T1000 (cell line): ENCODE measurements around the gene PRPF19.
A peak's percentile ranks its signal among the peaks of the same experiment; 100 is the strongest.

ENCODE experiments used
- DNase-seq: peaks from one replicate; lab custom pipeline; 2025; ENCODE audit warnings: mixed read lengths; lab: John Stamatoyannopoulos, UW

The PRPF19 gene

GRCh38 chr11:60874421-60875365 is 31.7 kb downstream of the PRPF19 start:
- no peak for DNase-seq

- no peak for DNase-seq
Measured at GRCh38 chr11:60873533-60873932, 32.9 kb downstream of the PRPF19 start.

GRCh38 chr11:60872961-60873524 is 33.3 kb downstream of the PRPF19 start:
- DNase-seq = peak; percentile 83

DNA sequence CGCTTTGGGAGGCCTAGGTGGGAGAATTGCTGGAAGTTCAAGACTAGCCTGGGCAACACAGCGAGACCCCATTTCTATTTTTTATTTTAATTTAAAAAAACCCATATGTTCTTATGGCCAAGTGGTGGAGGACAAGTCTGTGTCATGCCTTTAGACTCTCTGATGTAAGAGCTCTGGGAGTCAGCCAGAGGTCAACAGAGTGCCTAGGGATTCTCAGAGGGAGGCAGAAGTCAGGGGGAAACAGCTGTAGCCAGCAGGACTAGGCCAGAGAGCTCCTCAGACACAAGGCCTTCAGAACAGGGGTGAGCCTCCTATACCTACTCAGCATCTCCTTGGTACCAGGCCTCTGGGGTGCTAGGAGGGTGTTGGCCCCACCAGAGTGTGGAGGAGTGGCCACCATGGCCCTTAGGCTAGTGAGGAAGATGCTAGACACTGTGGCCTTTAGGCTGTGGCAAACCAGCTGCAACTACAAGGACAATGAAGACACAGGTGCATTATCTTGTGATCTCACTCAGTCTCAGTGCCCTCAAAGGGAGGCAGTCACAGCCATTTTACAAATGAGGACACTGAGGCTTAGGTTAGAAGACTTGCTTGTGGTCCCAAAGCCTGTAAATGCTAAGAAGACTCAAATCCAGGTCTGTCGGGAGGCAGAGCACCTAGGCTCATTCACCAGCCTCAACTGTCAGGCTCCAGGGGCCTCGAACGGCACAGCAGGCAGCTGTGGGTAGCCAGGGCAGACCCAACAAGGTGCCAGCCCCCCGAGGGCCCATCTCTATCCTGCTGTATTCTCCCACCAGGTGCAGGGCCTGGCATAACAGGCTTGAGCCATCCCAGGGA is 34.0 kb downstream of the PRPF19 start:
- no peak for DNase-seq

DNA sequence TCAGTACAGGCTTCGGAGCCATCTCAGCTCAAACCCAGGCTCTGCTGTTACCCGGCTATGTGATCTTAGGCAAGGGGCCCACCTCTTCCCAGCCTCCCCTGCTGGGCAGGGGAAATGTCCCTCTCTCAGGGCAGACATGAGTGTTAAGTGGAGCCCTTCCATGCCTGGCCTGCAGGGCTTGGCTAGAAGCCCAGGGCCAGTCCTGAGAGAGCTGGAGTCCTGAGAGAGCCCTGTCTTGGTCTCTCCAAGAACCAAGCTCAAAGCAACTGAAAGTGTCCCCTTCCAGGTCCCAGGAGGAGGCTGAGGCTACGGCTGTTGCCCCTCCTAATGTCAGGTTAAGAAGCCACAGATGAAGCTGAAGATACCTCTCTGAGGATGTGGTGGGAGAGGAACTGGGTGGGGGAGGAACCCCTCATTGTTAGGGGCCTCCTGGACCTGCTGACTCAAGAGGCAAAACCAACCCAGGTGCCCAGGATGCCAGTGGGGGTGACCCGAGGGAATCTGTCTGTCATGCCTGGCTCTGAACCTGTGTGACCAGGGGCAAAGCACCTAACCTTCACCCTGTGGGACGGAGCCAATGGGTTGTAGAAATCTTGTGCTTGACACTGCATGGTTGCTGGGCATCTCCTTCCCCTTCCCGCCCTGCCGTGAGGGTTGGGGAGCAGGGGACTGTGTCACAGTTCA is 34.9 kb downstream of the PRPF19 start:
- DNase-seq = no peak

DNA sequence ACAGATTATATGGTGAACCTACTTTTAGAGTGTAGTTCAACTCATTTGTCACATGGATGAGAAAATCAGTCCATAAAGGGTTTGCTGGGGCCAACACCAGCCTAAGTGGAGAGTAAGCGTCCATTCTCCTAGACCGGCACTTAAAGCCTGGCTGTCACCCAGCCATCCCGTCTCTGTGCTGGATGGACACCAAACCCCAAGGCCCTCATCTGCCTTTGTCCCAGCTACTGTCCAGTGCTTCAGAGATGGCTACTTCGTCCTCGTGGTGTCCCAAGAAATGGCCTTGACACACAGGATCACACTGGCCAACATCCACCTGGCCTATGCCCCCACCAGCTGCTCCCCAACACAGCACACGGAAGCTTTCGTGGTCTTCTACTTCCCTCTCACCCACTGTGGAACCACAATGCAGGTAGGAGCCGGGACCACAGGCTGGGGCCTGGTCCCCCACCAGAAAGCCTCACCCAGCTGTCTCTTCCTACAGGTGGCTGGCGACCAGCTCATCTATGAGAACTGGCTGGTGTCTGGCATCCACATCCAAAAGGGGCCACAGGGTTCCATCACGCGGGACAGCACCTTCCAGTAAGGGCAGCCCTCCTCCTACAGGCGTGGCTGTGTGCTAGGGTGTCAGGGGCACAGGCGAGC is 35.5 kb downstream of the PRPF19 start:
- no peak for DNase-seq

DNA sequence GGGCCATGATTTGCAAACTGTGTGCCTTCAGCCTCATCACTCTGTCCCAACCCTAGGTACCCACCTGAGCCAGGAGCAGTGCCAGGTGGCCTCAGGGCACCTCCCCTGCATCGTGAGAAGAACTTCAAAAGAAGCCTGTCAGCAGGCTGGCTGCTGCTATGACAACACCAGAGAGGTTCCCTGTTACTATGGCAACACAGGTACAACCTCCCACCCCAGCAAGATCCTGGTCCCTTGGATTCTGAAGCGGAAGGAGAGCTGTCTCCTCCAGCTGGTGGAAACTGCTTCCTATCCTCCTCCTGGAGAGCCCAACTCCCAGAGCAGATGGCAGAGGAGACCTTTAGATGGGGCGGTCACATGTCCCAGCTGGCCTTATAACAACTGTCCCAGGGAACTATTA is 36.1 kb downstream of the PRPF19 start:
- DNase-seq = no peak

DNA sequence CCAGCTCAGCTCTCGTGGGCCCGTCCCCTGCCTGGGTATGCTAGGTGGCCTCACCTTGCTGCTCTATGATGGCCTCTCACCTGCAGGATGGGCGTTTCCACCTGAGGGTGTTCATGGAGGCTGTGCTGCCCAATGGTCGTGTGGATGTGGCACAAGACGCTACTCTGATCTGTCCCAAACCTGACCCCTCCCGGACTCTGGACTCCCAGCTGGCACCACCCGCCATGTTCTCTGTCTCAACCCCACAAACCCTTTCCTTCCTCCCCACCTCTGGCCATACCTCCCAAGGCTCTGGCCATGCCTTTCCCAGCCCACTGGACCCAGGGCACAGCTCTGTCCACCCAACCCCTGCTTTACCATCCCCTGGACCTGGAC is 36.9 kb downstream of the PRPF19 start:
- no peak for DNase-seq

DNA sequence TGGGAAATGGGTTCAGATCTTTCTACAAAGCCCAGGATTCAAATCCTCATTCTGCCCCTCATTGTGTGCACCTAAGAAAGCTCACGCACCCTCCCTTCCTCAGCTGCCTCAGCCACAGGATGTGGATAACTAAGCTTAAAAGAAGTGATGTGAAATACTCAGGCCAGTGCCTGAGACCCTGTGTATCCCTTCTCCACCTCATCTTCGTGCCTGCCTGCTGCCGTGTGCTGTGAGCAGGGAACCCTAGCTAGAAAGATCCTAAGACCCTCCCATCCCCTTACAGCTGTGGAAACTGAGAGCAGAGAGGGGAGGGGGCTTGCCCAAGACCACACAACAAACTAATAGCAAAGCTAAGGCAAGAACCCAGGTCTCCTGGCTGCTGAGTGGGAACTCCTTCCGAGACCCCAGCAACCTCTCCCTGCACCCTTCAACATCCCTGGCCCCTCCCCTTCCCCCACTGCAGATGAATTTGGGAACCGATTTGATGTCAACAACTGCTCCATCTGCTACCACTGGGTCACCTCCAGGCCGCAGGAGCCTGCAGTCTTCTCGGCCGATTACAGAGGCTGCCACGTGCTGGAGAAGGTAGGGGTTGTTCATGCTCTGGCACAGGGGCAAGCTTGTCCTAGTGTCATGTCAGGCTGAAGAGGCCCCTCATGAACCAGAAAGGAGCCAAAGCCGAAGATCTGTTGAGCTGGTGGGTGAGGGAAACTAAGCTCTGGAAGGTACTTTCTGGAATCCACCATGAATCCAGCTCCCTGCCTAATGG is 37.5 kb downstream of the PRPF19 start:
- DNase-seq = no peak

- no peak for DNase-seq
Measured at GRCh38 chr11:60867871-60868681, 38.3 kb downstream of the PRPF19 start.

DNA sequence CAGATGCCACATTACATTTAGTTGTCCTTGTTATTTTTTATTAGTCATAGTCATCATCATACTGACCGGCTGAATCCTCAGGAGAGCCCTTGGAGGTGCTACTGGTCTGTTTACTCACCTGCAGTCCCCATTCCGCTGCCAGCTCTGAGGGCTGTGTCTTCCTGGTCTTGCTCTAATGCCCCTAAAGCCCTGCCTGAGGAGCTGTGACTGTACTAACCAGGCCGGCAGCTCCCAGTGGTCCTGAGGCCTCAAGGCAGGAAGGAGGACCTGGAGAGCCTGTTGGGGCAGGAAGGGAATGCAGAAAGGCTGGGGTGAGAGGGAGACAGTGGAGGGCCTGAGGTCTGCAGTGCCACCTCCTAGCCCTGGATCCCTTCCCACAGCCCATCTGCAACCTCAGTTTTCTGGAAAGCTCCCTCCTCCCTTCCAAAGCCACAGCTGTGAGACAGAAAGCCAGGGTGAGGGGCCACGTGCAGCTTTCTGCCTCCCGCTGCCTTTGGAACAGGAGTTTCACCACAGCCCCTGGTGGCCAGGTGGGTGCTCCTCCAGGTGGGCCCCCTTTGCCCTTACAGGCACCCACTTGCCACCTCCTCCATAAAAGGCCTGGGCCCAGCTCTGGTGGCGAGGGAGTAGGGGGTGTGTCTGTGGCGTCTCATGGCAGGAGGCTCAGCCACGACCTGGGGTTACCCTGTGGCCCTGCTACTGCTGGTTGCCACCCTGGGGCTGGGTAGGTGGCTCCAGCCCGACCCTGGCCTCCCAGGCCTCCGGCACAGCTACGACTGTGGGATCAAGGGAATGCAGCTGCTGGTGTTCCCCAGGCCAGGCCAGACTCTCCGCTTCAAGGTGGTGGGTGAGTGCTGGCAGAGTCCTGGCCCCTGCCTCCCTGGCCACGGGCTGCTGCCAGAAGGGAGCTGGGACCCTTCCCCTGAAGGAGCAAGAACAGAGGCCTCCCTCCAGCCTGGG is 39.2 kb downstream of the PRPF19 start, which contains the start of gene ZP1:
Gene ZP1, plus strand, starts transcription at position 632 of the 960 bp plus-strand sequence. Its CDS starts 20 bp downstream, at position 652.
- DNase-seq = no peak

DNA sequence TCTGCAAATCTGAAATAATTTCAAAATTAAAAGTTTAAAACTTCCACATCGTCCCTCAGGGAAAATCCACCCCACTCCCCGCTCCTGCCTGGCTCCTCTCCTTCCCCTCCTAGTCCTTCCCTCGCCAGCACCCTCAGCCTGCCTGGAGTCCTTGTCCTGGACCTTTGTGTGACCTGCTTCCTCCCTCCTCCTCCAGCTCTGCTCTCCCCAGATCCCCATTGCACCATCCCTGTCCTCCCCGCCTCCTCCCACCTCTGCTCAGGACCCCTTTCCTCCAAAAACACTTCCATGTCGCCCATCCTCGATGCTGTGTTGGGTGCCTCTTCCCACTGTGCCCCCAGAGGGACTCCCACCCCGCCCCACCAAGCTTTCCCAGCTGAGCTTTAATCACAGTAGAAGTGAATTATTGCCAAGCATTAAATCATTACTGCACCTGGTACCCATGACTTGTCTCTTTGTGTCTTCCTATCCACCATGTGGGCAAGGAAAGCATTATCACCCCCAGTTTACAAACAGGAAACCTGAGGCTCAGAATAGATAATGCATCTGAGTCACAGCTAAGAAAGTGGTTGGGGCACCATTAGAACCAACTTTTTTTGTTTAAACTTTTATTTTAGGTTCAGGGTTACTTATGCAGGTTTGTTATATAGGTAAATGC is 41.4 kb downstream of the PRPF19 start:
- DNase-seq = no peak

- no peak for DNase-seq
Measured at GRCh38 chr11:60863550-60864521, 42.5 kb downstream of the PRPF19 start.

- no peak for DNase-seq
Measured at GRCh38 chr11:60862171-60862570, 44.2 kb downstream of the PRPF19 start.

DNA sequence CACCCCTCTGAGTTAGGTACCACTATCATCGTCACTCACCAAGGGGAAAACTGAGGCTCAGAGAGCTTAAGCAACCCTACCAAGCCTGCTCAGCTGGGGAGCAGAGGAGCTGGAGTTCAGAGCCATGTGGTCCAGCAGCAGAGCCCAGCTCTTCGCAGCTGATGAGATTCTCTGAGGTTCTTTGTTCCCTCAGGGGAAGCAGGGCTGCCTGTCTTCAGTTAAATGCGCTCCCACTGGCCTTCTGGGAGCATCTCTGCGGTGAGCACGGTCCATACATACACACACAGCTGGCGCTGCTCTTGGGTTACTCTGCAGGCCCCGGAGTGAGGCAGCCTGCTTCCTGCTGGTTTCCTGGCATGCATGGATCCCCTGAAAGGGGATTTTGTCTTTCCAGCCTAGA is 45.4 kb downstream of the PRPF19 start:
- DNase-seq = no peak

GRCh38 chr11:60859616-60860250 is 46.7 kb downstream of the PRPF19 start:
- DNase-seq = no peak
